ENCODE data around the gene IL6ST.

- TF ChIP-seq CTCF (IDR thresholded peaks at IDR 0.05) (no peak), POLR2A (IDR thresholded peaks at IDR 0.05) (no peak)
These were observed 70.0 kb downstream of the IL6ST start for GRCh38 chr5:55924744-55925143.

Data from Peyer's patch (tissue), 4 donors.